Kidney epithelial cell (primary cell): ENCODE results near the gene CCDC124. TPM values are rescaled to one million over a fixed set of nuclear protein-coding genes. Genes with fewer than 3 reads are reported as not detected.

ENCODE experiments used
- DNase-seq: peaks from one replicate; pipeline ENCODE4 v3.0.0-alpha.2; 2010; ENCODE audit warnings: low read depth
- H3K27me3 ChIP-seq: 2 replicates; pipeline ENCODE4 v1.6.0; 2011; ENCODE audit warnings: low read length; ENCODE audit not compliant: control insufficient read depth, insufficient read depth
- H3K36me3 ChIP-seq: 2 replicates; pipeline ENCODE4 v1.5.1; 2011; ENCODE audit warnings: low read length; ENCODE audit not compliant: control insufficient read depth, insufficient read depth
- H3K4me3 ChIP-seq: 2 replicates; pipeline ENCODE4 v1.5.1; 2011; ENCODE audit warnings: low read depth, mild to moderate bottlenecking, control low read depth, low read length
- CTCF ChIP-seq: IDR thresholded peaks from 2 replicates; pipeline ENCODE4 v1.5.1; 2011; ENCODE audit warnings: mild to moderate bottlenecking, moderate library complexity, low read length, control low read depth, inconsistent platforms; ENCODE audit not compliant: insufficient read depth, poor library complexity, severe bottlenecking
- total RNA-seq: library from RNA; depleted of rRNA; stranded (reverse); fragments of >200 nt; gene quantifications from 2 replicates; pipeline ENCODE4 v1.2.3, GENCODE V29; 2015

CCDC124 gene
- total RNA-seq, 1 donor from 2014 or later = 104 TPM

- no peak for DNase-seq
- Histone ChIP-seq H3K36me3 (no peaks in the 10 kb centered on the region), H3K27me3 (no peaks in the 10 kb centered on the region), H3K4me3 (no peak overlapping the region)
- no peak for TF ChIP-seq CTCF
Measured at GRCh38 chr19:17893766-17894165, 39.0 kb upstream of the CCDC124 start.

- Histone ChIP-seq H3K36me3 (no peaks in the 10 kb centered on the region), H3K4me3 (no peak overlapping the region), H3K27me3 (no peaks in the 10 kb centered on the region)
- TF ChIP-seq CTCF = no peak
- DNase-seq = no peak
Measured at GRCh38 chr19:17902701-17903100, 30.1 kb upstream of the CCDC124 start.

GRCh38 chr19:17908244-17908643 is 24.6 kb upstream of the CCDC124 start:
- H3K27me3 ChIP-seq = no peaks in the 10 kb centered on the region
- TF ChIP-seq CTCF = no peak
- H3K36me3 ChIP-seq = no peaks in the 10 kb centered on the region
- H3K4me3 ChIP-seq = no peak overlapping the region
- DNase-seq = no peak

- Histone ChIP-seq H3K4me3 (no peak overlapping the region), H3K27me3 (no peaks in the 10 kb centered on the region), H3K36me3 (no peaks in the 10 kb centered on the region)
- no peak for TF ChIP-seq CTCF
- no peak for DNase-seq
Measured at GRCh38 chr19:17909003-17909732, 23.6 kb upstream of the CCDC124 start.

- no peak overlapping the region for H3K4me3 ChIP-seq
Measured at GRCh38 chr19:17910791-17911360, 21.9 kb upstream of the CCDC124 start.

More at GRCh38 chr19:17910791-17911360, 21.9 kb upstream of the CCDC124 start:
- H3K27me3 ChIP-seq = no peaks in the 10 kb centered on the region
- no peaks in the 10 kb centered on the region for H3K36me3 ChIP-seq
- no peak for TF ChIP-seq CTCF
- DNase-seq = no peak
